C4-2B (cell line): ENCODE results near the gene PDZRN4.

Source experiments
- ZFX ChIP-seq: fragments of 450-650 bp; IDR thresholded peaks from 2 replicates; pipeline ENCODE4 v1.6.1; 2017
- TF ChIP-seq, protein P1 (sequence below): fragments of 450-650 bp; conservative IDR thresholded peaks from 2 replicates; pipeline ENCODE4 v1.5.1; 2017; ENCODE audit warnings: mild to moderate bottlenecking

DNA sequence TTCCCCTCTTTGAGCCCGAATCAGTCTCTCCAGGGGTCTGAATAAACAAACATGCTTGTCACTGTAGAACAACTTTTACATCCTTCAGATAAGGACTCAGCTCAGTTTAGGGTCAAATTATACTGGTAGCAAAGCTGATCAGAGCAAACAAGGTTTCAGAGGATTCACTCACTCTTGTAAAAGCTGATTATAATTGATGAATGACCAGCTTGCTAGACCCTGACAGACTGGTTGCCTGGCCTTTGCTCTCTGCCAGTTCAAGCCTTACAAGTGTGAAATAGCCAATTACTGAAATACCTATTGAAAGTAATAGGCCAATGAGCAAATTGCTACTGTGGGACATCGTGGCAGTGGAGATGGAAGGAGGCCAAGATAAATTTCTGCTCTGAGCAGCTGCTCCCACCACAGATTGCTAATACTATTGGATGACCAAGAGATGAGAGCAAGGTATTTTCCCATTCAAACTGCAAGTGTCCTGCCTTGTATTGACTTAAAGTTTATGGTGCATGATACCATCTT, 177.6 kb downstream of the PDZRN4 start:
- TF ChIP-seq, protein P1, sequence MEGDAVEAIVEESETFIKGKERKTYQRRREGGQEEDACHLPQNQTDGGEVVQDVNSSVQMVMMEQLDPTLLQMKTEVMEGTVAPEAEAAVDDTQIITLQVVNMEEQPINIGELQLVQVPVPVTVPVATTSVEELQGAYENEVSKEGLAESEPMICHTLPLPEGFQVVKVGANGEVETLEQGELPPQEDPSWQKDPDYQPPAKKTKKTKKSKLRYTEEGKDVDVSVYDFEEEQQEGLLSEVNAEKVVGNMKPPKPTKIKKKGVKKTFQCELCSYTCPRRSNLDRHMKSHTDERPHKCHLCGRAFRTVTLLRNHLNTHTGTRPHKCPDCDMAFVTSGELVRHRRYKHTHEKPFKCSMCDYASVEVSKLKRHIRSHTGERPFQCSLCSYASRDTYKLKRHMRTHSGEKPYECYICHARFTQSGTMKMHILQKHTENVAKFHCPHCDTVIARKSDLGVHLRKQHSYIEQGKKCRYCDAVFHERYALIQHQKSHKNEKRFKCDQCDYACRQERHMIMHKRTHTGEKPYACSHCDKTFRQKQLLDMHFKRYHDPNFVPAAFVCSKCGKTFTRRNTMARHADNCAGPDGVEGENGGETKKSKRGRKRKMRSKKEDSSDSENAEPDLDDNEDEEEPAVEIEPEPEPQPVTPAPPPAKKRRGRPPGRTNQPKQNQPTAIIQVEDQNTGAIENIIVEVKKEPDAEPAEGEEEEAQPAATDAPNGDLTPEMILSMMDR: no peak
- TF ChIP-seq ZFX: no peak
